MCF 10A (cell line): ENCODE results near the gene CCL20. TPM values are rescaled to one million over a fixed set of nuclear protein-coding genes. Genes with fewer than 3 reads are reported as not detected.

Source experiments
- BruUV-seq: library from RNA; stranded (reverse); fragments of 400-500 nt; replicated peaks from 2 replicates; lab custom pipeline; 2021; lab: Mats Ljungman, UMichigan
- CTCF ChIA-PET: fragments of 300-600 bp; sonication (Branson Sonifier 250); formaldehyde crosslinking; extraction: SDS; loops from one replicate; lab custom pipeline; 2021; ENCODE audit warnings: antibody characterized with exemption, inconsistent platforms; lab: Yijun Ruan, JAX
- POLR2A ChIA-PET: fragments of 300-600, 350-650 bp; sonication (Branson Sonifier 250); formaldehyde crosslinking; extraction: SDS; loops from one replicate; lab custom pipeline; 2020; ENCODE audit warnings: antibody characterized with exemption, inconsistent platforms; lab: Yijun Ruan, JAX
- DNase-seq: peaks from one replicate; pipeline ENCODE4 v3.0.0-alpha.2; 2018; ENCODE audit not compliant: unreplicated experiment
- H3K27ac Mint-ChIP-seq: one replicate; pipeline ENCODE4 v1.8.0; 2022; ENCODE audit warnings: mild to moderate bottlenecking, low read depth, mixed read lengths; ENCODE audit not compliant: unreplicated experiment
- H3K27me3 Mint-ChIP-seq: one replicate; pipeline ENCODE4 v1.8.0; 2022; ENCODE audit warnings: mixed read lengths; ENCODE audit not compliant: insufficient read depth, unreplicated experiment
- H3K36me3 Mint-ChIP-seq: one replicate; pipeline ENCODE4 v1.8.0; 2022; ENCODE audit warnings: mild to moderate bottlenecking, moderate library complexity, mixed read lengths; ENCODE audit not compliant: insufficient read depth, unreplicated experiment
- H3K4me1 Mint-ChIP-seq: one replicate; pipeline ENCODE4 v1.8.0; 2022; ENCODE audit warnings: mixed read lengths; ENCODE audit not compliant: insufficient read depth, unreplicated experiment
- H3K4me3 Mint-ChIP-seq: one replicate; pipeline ENCODE4 v1.8.0; 2022; ENCODE audit warnings: mild to moderate bottlenecking, moderate library complexity, mixed read lengths; ENCODE audit not compliant: unreplicated experiment
- H3K9me3 Mint-ChIP-seq: one replicate; pipeline ENCODE4 v1.8.0; 2022; ENCODE audit warnings: mixed read lengths; ENCODE audit not compliant: unreplicated experiment
- CTCF ChIP-seq: fragments of 200-600 bp; IDR thresholded peaks from one replicate; pipeline ENCODE4 v1.8.0; 2022; ENCODE audit warnings: antibody characterized with exemption, mild to moderate bottlenecking; ENCODE audit not compliant: unreplicated experiment
- intact Hi-C: fragments of 100-400 bp; cut with micrococcal nuclease; formaldehyde crosslinking; loops from 2 replicates; pipeline ENCODE4 v1.14.1; 2022
- total RNA-seq: library from RNA; stranded (reverse); gene quantifications from 2 replicates; pipeline ENCODE4 v1.2.3, GENCODE V29; 2022

CCL20 gene
- total RNA-seq, 1 experiment from 2014 or later, result 34.4 TPM

DNA sequence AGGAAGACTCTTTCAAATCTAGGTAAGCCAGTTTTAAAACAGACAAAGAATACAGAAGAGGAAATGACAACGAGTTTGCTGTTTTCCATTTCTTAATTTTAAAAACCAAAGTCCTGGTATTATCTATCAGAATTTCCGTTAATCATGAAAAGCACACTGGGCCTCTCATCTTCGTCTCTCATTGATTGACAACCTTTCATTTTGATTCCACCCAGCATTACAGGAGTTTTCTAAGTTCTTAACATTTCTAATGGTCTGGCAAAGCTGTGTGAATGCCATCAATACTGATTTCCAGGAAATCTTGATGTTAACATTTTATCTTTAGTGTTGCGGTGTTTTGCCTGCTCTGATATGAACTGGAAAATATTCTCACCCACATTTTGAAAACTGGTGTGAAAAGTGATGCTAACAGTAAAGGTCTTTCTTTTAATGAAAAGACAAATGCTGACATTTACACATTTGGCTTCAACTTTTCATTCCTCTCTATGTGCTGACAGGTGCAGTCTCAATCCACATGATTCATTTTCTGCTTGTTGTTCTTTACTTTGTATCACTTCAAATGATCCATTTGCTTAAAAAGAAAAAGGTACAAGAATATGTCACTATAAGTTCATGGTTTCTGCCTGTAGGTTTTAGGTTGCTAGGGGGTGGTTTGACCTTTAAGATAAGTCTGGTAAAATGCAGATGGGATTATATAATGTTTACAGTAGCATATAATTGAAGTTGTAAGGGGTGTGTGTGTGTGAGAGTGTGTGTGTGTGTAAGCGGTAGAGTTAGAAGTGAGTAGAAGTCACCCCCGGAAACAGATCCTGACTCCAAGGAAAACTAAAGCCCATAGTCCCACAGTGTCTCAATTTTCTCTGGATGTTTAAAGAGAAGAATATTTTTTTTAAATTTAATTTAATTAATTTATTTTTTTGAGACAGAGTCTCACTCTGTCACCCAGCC, 38.5 kb upstream of the CCL20 start:
- ChIA-PET POLR2A (no interaction called here), CTCF (interaction anchor here (2.7 kb wide), 1 partner anchor 9 kb away, joined by 12 read pairs; no protein-coding TSS in a partner anchor)
- no TSS peak for BruUV-seq
- Mint-ChIP-seq H3K4me1 (no peaks in the 10 kb centered on the region), H3K27ac (peak overlapping the region; percentile 1), H3K9me3 (no peaks in the 10 kb centered on the region), H3K36me3 (peaks cover 7% of the 10 kb centered on the region), H3K4me3 (no peak overlapping the region), H3K27me3 (no peaks in the 10 kb centered on the region)
- no peak for TF ChIP-seq CTCF
- DNase-seq, result no peak
- intact Hi-C loops, result no loop called here

GRCh38 chr2:227780981-227781615, 32.5 kb upstream of the CCL20 start:
- Mint-ChIP-seq H3K4me3 (no peak overlapping the region), H3K36me3 (peaks cover 7% of the 10 kb centered on the region), H3K4me1 (peaks cover 5% of the 10 kb centered on the region), H3K27me3 (no peaks in the 10 kb centered on the region), H3K27ac (no peak overlapping the region), H3K9me3 (no peaks in the 10 kb centered on the region)
- no peak for TF ChIP-seq CTCF
- no peak for DNase-seq
- intact Hi-C loops, result no loop called here
- BruUV-seq, result no TSS peak
- ChIA-PET CTCF (interaction anchor here (1.9 to 2.7 kb wide), 2 partner anchors 15 to 123 kb away, joined by 6 to 19 read pairs; no protein-coding TSS in a partner anchor), POLR2A (interaction anchor here (0.7 kb wide), 1 partner anchor 11 kb away, joined by 3 read pairs; no protein-coding TSS in a partner anchor)

GRCh38 chr2:227781841-227782240, 31.8 kb upstream of the CCL20 start:
- ChIA-PET CTCF (interaction anchor here (0.5 to 2.7 kb wide), 3 partner anchors 16 to 125 kb away, joined by 3 to 19 read pairs (median 6); no protein-coding TSS in a partner anchor), POLR2A (interaction anchor here (0.7 kb wide), 1 partner anchor 11 kb away, joined by 3 read pairs; no protein-coding TSS in a partner anchor)
- Mint-ChIP-seq H3K27me3 (no peaks in the 10 kb centered on the region), H3K36me3 (peaks cover 5% of the 10 kb centered on the region), H3K4me3 (no peak overlapping the region), H3K9me3 (no peaks in the 10 kb centered on the region), H3K27ac (no peak overlapping the region), H3K4me1 (peaks cover 5% of the 10 kb centered on the region)
- intact Hi-C loops, result no loop called here
- no TSS peak for BruUV-seq
- no peak for TF ChIP-seq CTCF
- no peak for DNase-seq

- Mint-ChIP-seq H3K4me1 (peaks cover 8% of the 10 kb centered on the region), H3K9me3 (no peaks in the 10 kb centered on the region), H3K27ac (no peak overlapping the region), H3K27me3 (no peaks in the 10 kb centered on the region), H3K36me3 (no peaks in the 10 kb centered on the region), H3K4me3 (no peak overlapping the region)
- intact Hi-C loops, result no loop called here
- DNase-seq, result no peak
- no peak for TF ChIP-seq CTCF
- CTCF ChIA-PET, result interaction anchor here (2.7 kb wide), 1 partner anchor 17 kb away, joined by 19 read pairs; no protein-coding TSS in a partner anchor
- POLR2A ChIA-PET, result interaction anchor here (0.6 to 1.2 kb wide), 2 partner anchors 36 to 104 kb away, joined by 3 read pairs; no protein-coding TSS in a partner anchor
- BruUV-seq, result no TSS peak
Measured at GRCh38 chr2:227782804-227783203, 30.8 kb upstream of the CCL20 start.
